Endothelial cell (in vitro differentiated cells): ENCODE data around the gene DNAJC30. TPM values are rescaled to one million over a fixed set of nuclear protein-coding genes. Genes with fewer than 3 reads are reported as not detected.

Experiments used
- DNase-seq: peaks from one replicate; pipeline ENCODE4 v3.0.0; 2021; ENCODE audit warnings: low spot score
- H3K27ac Mint-ChIP-seq: one replicate; pipeline ENCODE4 v1.8.0; 2021; ENCODE audit warnings: mixed read lengths, inconsistent platforms; ENCODE audit not compliant: unreplicated experiment
- H3K27me3 Mint-ChIP-seq: one replicate; pipeline ENCODE4 v1.8.0; 2021; ENCODE audit warnings: mild to moderate bottlenecking, moderate library complexity, mixed read lengths, inconsistent platforms; ENCODE audit not compliant: unreplicated experiment
- H3K36me3 Mint-ChIP-seq: one replicate; pipeline ENCODE4 v1.8.0; 2021; ENCODE audit warnings: mild to moderate bottlenecking, low read depth, mixed read lengths, inconsistent platforms; ENCODE audit not compliant: unreplicated experiment
- H3K4me1 Mint-ChIP-seq: one replicate; pipeline ENCODE4 v1.8.0; 2021; ENCODE audit warnings: mild to moderate bottlenecking, mixed read lengths, inconsistent platforms; ENCODE audit not compliant: unreplicated experiment
- H3K4me3 Mint-ChIP-seq: one replicate; pipeline ENCODE4 v1.8.0; 2021; ENCODE audit warnings: mild to moderate bottlenecking, mixed read lengths, inconsistent platforms; ENCODE audit not compliant: unreplicated experiment
- H3K9me3 Mint-ChIP-seq: one replicate; pipeline ENCODE4 v1.8.0; 2021; ENCODE audit warnings: mixed read lengths, inconsistent platforms; ENCODE audit not compliant: unreplicated experiment
- total RNA-seq: library from RNA; stranded (reverse); fragmentation: NEBNext Ultra II Directional; extraction: Animal tissue kit (Norgen Biotek cat#: 25700); gene quantifications from one replicate; pipeline ENCODE4 v1.2.1, GENCODE V29; 2021; ENCODE audit not compliant: unreplicated experiment
- TF ChIP-seq, protein P1 (sequence below): fragments of 200-600 bp; sonication (generic); IDR thresholded peaks from one replicate; pipeline ENCODE4 v1.5.0; 2021; ENCODE audit warnings: antibody characterized with exemption; ENCODE audit not compliant: unreplicated experiment

DNAJC30 gene
- total RNA-seq, 1 donor from 2014 or later, result 10.3 TPM

DNA sequence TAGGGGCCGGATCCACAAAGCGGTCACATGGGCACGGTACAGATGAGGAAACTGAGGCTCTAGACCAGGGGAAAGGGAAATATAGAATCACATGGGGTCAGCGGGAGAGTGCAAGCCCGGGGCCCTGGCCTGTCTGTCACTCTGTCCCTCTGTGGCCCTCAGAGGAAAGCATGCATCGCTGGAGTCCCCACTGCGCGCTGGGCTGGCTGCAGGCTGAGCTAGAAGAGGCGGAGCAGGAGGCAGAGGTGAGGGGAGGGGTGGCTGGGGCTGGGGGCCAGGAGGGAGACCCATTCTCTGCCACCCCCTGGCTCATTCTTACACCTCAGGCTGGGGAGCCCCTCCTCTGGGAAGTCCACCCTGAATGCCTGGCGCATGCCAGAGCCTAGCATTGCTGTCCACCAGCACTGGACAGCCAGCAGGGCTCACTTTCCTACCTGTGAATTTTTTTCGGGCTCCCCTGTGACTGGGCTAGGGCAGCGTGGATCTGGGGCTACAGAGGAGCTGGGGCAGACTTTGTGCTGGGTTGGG lies 13.3 kb downstream of the DNAJC30 start:
- no peak for DNase-seq
- H3K27me3 Mint-ChIP-seq, result peaks cover 11% of the 10 kb centered on the region
- peaks cover 12% of the 10 kb centered on the region for H3K4me1 Mint-ChIP-seq
- H3K9me3 Mint-ChIP-seq, result no peaks in the 10 kb centered on the region
- H3K36me3 Mint-ChIP-seq, result peaks cover 7% of the 10 kb centered on the region
- H3K4me3 Mint-ChIP-seq, result no peak overlapping the region
- no peak overlapping the region for H3K27ac Mint-ChIP-seq
- TF ChIP-seq, protein P1, sequence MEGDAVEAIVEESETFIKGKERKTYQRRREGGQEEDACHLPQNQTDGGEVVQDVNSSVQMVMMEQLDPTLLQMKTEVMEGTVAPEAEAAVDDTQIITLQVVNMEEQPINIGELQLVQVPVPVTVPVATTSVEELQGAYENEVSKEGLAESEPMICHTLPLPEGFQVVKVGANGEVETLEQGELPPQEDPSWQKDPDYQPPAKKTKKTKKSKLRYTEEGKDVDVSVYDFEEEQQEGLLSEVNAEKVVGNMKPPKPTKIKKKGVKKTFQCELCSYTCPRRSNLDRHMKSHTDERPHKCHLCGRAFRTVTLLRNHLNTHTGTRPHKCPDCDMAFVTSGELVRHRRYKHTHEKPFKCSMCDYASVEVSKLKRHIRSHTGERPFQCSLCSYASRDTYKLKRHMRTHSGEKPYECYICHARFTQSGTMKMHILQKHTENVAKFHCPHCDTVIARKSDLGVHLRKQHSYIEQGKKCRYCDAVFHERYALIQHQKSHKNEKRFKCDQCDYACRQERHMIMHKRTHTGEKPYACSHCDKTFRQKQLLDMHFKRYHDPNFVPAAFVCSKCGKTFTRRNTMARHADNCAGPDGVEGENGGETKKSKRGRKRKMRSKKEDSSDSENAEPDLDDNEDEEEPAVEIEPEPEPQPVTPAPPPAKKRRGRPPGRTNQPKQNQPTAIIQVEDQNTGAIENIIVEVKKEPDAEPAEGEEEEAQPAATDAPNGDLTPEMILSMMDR, result no peak

DNA sequence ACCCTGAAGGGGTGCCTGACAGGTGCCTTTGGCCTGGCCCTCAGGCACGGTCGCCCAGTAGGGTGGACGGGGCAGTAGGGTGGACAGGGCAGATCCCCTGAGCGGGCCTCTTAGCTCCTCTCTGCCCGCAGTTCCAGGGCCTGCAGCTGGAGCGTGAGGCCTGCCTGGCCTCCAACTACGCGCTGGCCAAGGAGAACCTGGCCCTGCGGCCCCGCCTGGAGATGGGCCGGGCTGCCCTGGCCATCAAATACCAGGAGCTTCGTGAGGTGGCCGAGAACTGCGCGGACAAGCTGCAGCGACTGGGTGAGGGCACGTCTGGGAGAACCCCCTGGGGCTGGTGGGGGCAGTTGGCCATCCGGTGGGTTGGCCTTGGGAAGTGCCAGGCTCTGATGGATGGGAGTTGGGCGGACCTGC lies 14.0 kb downstream of the DNAJC30 start:
- DNase-seq, result no peak
- H3K9me3 Mint-ChIP-seq, result no peaks in the 10 kb centered on the region
- H3K4me1 Mint-ChIP-seq, result peaks cover 15% of the 10 kb centered on the region
- no peak overlapping the region for H3K27ac Mint-ChIP-seq
- H3K4me3 Mint-ChIP-seq, result no peak overlapping the region
- H3K27me3 Mint-ChIP-seq, result peaks cover 11% of the 10 kb centered on the region
- peaks cover 7% of the 10 kb centered on the region for H3K36me3 Mint-ChIP-seq
- TF ChIP-seq, protein P1, result no peak

DNA sequence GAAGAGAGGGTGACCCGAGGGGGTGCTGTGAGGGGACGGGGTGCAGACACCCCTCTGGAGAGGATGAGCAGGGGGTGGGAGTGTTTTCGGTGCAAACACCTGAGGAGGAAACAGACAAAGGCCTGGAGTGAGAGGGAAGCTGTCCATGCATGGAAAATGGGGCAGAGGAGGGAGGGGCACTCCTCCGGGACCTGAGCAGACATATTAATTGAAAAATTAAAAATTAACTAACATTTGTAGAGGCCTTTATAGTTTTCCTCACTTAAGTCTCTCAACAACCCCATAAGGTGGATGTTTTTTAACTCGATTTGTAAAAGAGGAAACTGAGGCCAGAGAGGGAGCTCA lies 14.4 kb downstream of the DNAJC30 start:
- TF ChIP-seq, protein P1, result no peak
- H3K4me3 Mint-ChIP-seq, result peak overlapping the region; percentile 97
- H3K36me3 Mint-ChIP-seq, result peaks cover 7% of the 10 kb centered on the region
- H3K27ac Mint-ChIP-seq, result peak overlapping the region; percentile 24
- H3K27me3 Mint-ChIP-seq, result peaks cover 11% of the 10 kb centered on the region
- H3K9me3 Mint-ChIP-seq, result no peaks in the 10 kb centered on the region
- H3K4me1 Mint-ChIP-seq, result peaks cover 17% of the 10 kb centered on the region
- no peak for DNase-seq

DNA sequence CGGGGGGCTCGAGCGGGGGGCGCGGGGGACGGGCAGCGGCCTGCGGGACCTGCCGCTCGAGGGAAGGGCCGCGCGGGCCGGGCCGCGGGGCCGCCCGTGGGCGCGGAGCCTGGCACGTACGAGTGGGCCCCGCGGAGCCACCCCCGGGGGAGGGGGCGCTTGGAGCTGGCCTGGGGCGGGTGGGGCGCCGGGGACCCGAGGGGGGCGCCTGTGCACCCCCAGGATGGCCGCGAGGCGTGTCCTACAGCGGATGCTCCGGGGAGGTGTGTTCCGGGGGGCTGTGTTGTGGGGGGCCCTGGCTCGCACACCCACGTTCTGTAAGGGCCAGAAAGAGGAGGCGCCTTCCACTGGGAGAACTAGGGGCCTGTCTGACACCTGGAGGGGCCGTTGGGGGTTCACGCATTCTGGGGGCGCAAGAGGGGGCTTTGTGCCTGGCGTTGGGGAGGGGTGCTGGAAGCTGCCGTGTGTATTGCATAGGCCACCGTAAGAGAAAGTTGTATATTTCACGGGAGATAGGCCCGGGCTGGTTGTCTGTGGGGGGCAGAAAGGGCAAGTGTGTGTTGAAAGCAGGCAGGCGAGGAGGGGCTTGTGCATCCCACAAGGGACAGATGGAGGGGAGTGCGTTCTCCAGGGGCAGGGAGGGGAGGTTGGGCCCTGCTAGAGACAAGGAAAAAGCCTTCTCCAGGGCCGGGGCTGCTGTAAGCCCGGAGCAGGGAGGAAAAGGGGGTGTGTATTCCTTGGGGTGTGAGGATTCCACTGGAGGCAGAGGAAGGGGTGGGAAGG lies 15.0 kb downstream of the DNAJC30 start:
- TF ChIP-seq, protein P1, result no peak
- Mint-ChIP-seq H3K4me3 (peak overlapping the region; percentile 97), H3K27me3 (peaks cover 11% of the 10 kb centered on the region), H3K4me1 (peaks cover 17% of the 10 kb centered on the region), H3K9me3 (no peaks in the 10 kb centered on the region), H3K36me3 (peaks cover 9% of the 10 kb centered on the region), H3K27ac (peak overlapping the region; percentile 24)
- no peak for DNase-seq
